Aorta (tissue), 5 donors: ENCODE data around the gene PNPO. TPM values are rescaled to one million over a fixed set of nuclear protein-coding genes. Genes with fewer than 3 reads are reported as not detected.

ENCODE experiments used
- ATAC-seq: fragments of 200-7000 bp; cut with Tn5 transposase; one replicate; pipeline ENCODE4 v1.9.1; 2022; ENCODE audit warnings: moderate library complexity; ENCODE audit not compliant: low FRiP score
- DNase-seq, 2 donors: peaks; one replicate each; pipeline ENCODE4 v3.0.0-alpha.2; 2020
- H3K27ac ChIP-seq, 2 donors: one replicate each; pipeline ENCODE4 v1.5.1; 2013; ENCODE audit warnings: low read length in 2 of 2, mild to moderate bottlenecking in 2 of 2, moderate library complexity in 2 of 2, control low read depth in 1 of 2, inconsistent platforms in 1 of 2, low read depth in 1 of 2
- H3K27me3 ChIP-seq, 2 donors: one replicate each; pipeline ENCODE4 v1.6.1; 2013; ENCODE audit warnings: control low read depth in 1 of 2, low read length in 1 of 2, mild to moderate bottlenecking in 1 of 2, moderate library complexity in 1 of 2; ENCODE audit not compliant: insufficient read depth in 2 of 2, control insufficient read depth in 1 of 2
- H3K36me3 ChIP-seq, 2 donors: one replicate each; pipeline ENCODE4 v1.6.1; 2013; ENCODE audit warnings: control low read depth in 1 of 2, low read length in 1 of 2, mild to moderate bottlenecking in 1 of 2; ENCODE audit not compliant: insufficient read depth in 2 of 2, control insufficient read depth in 1 of 2
- H3K4me1 ChIP-seq, 2 donors: one replicate each; pipeline ENCODE4 v1.6.1; 2013; ENCODE audit warnings: low read length in 2 of 2, control low read depth in 1 of 2, mild to moderate bottlenecking in 1 of 2, moderate library complexity in 1 of 2; ENCODE audit not compliant: insufficient read depth in 2 of 2, control insufficient read depth in 1 of 2
- H3K4me3 ChIP-seq, 2 donors: one replicate each; pipeline ENCODE4 v1.5.1; 2013; ENCODE audit warnings: low read length in 2 of 2, control low read depth in 1 of 2, mild to moderate bottlenecking in 1 of 2
- H3K9me3 ChIP-seq: one replicate; pipeline ENCODE4 v1.6.1; 2013; ENCODE audit warnings: mild to moderate bottlenecking, low read length; ENCODE audit not compliant: control insufficient read depth
- WGBS, 2 donors: extraction: QIAGEN DNeasy Blood & Tissue Kit; methylation state at CpG; one replicate each; pipeline ENCODE4 v1.1.7; 2013; 5-methylcytosine and 5-hydroxymethylcytosine counted together
- intact Hi-C, 2 donors: fragments of 100-400 bp; cut with DNase I; formaldehyde crosslinking; loops; one replicate each; pipeline versions ENCODE4 v1.14.2 to v1.15.0; 2022
- polyA plus RNA-seq, 2 donors: library from polyadenylated mRNA; stranded (reverse); fragments of 200-250 nt; gene quantifications; one replicate each; pipeline ENCODE4 v1.2.3, GENCODE V29; 2013
- total RNA-seq, 2 donors: library from RNA; stranded (reverse); fragmentation: NEBNext Ultra II Directional; extraction: Animal tissue kit (Norgen Biotek cat#: 25700); gene quantifications; one replicate each; pipeline ENCODE4 v1.2.1, GENCODE V29; 2021
- donor health status: healthy with polysubstance abuse.
- donor health status: Bipolar disorder and iron deficiency.
- donor health status: DM: no; HTN: no; CAD: no.
- donor health status: DM: no; HTN: no; CAD: no.
- donor health status: DM: yes; HTN: yes; CAD: no.

The PNPO gene
- total and polyA plus RNA-seq, 4 donors, result 4.9 to 19.5 (median 10.6) TPM

DNA sequence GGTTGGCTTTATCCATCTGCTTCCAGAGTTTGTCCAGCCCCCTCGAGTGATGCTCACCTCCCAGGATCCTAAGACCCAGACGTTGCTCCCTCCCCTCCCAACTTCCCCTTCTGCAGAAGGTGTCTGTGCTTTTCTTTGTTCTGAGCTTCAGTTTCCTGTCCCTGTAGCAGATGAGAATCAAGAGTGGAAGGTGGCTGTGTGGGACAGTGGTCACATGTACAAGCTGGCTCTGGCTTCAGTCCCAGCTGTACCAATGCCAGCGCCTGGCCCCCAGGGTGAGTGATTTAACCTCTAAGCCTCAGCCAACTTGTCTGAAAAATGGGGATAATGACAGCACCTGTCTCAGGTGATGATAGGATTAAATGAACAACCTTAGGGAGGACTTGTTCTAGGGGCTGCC is 8.6 kb downstream of the PNPO start:
- 50 to 61% methylated on average over 3 of the region's 3 CpGs for whole genome bisulfite sequencing, 2 donors
- intact Hi-C loops, result no loop called here

GRCh38 chr17:47950448-47950847 is 9.1 kb downstream of the PNPO start:
- 88 to 90% methylated on average over 4 of the region's 4 CpGs for WGBS, 2 donors
- H3K9me3 ChIP-seq, result no peaks in the 10 kb centered on the region

More for the DNA sequence above, 8.6 kb downstream of the PNPO start:
- Histone ChIP-seq H3K4me3 (no peak overlapping the region), H3K4me1 (no peaks in the 10 kb centered on the region), H3K36me3 (peaks cover 0 to 2% of the 10 kb centered on the region in 2 donors), H3K27me3 (no peaks in the 10 kb centered on the region), H3K9me3 (no peaks in the 10 kb centered on the region), H3K27ac (no peak overlapping the region)
- no peak for ATAC-seq
- DNase-seq, result no peak

DNA sequence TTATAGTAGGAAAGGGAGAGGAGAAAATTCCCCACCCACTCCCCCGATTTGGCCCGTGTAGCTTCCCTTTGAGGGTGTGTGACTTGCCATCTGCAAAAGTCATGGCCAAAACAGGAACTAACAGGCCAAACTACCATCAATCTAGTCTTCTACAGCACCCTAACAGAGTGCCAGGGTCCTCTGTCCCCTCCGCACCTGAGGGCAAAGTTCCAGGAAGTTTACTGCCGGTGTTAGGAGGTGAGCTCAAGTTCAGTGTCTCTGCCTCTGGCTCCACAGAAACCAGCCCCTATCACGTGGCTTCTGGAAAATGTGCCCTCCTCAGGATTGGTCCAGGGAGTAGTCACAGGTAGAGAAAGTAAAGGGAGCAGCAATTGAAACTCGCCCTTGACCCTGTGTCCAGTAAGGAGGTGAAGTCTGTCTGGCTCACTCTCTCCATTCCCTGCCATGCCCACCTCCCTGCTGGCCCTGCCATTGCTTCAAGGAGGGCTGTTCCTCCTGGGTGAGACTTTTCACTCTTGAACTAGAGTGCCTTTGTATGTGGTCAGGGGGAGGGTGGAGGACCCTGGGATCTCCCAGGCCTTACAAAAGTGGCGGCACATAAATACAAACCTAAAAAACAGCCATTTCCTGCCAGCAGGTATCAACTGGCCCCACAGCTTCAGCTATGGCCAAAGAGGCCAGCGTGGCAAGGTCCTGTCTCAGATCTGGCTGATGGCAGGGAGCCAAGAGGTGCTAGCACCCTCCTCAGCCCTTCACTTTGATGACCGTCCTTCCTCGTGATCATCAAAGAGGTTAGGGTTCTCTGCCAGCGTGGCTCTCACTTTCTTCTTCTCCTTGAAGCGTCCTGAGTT is 11.0 kb downstream of the PNPO start:
- Histone ChIP-seq H3K9me3 (no peaks in the 10 kb centered on the region), H3K4me3 (no peak overlapping the region), H3K4me1 (no peaks in the 10 kb centered on the region), H3K27ac (no peak overlapping the region), H3K27me3 (no peaks in the 10 kb centered on the region), H3K36me3 (peaks cover 0 to 2% of the 10 kb centered on the region in 2 donors)
- WGBS, 2 donors, result 84 to 86% methylated on average over 12 of the region's 12 CpGs
- ATAC-seq, result no peak
- intact Hi-C loops, result no loop called here
- DNase-seq, result no peak

More at GRCh38 chr17:47950448-47950847, 9.1 kb downstream of the PNPO start:
- no peak for DNase-seq
- intact Hi-C loops, result no loop called here
- Histone ChIP-seq H3K4me1 (no peaks in the 10 kb centered on the region), H3K36me3 (peaks cover 0 to 2% of the 10 kb centered on the region in 2 donors), H3K27me3 (no peaks in the 10 kb centered on the region), H3K27ac (no peak overlapping the region), H3K4me3 (no peak overlapping the region)
- ATAC-seq, result no peak

DNA sequence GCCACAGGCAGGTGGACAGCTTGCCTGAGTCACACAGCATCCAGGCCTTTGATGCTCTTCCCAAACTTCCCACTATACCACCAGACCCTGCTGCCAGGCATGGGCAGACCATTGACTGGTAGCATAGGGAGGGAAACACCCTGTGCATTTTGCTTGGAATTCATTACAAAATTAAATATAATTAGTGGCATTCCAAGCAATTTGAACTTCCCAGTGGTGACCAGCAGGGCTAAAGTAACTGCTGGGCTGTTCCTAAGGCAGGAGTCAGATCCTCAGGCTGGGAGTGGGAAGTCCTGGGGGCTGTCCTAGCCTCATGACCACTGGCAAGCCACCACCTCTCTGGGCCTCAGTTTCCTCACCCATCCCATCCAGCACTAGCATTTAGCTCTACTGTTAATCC is 12.5 kb downstream of the PNPO start:
- peaks cover 0 to 2% of the 10 kb centered on the region in 2 donors for H3K36me3 ChIP-seq
- DNase-seq (no peak), ATAC-seq (no peak)
- H3K4me1 ChIP-seq, result no peaks in the 10 kb centered on the region
- no peak overlapping the region for H3K4me3 ChIP-seq
- H3K27ac ChIP-seq, result no peak overlapping the region
- intact Hi-C loops, result no loop called here
- no peaks in the 10 kb centered on the region for H3K27me3 ChIP-seq
- H3K9me3 ChIP-seq, result no peaks in the 10 kb centered on the region

GRCh38 chr17:47955497-47956461 is 14.4 kb downstream of the PNPO start:
- intact Hi-C loops, result no loop called here
- no peak overlapping the region for H3K27ac ChIP-seq
- 78 to 83% methylated on average over 7 of the region's 7 CpGs for WGBS, 2 donors

DNA sequence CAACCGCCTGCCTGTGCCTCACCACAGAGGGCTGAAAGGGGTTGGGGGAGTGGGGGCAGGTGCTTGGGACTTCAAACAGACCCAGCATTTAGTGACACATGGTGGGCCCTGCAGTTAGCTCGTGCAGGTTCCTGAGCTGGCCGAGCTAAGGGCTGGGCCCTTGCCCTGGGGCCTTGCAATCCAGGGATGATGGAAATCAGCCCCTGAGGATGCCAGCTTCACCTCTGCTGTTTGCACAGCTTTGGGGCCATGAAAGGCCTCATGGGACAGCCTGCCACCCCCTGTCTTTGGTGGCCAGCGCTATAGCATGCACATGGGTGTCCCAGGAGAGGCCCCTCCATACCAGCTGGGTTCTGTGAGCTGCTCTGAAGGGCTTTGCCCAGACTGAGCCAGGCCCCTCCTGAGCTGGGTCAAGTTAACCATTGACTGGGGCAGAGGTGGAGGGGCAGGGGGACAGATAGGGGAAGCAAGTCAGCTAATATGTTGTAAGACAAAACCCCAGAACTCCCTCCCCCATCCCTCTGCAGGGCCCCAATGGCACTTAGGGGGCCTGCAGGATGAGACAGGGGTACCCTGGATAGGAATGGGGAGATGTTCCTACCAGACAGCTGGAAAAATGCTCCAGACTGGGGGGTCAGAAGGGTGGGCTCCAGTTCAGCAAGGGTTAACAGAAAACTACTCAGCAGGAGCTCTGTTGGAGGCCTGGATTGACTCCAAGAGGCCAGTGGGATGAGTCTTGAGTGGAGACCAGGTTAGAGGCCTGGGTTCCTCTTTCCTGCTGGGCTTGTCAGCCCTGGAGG is 15.6 kb downstream of the PNPO start:
- H3K4me3 ChIP-seq, result no peak overlapping the region
- no peaks in the 10 kb centered on the region for H3K27me3 ChIP-seq
- ATAC-seq, result no peak
- no peaks in the 10 kb centered on the region for H3K4me1 ChIP-seq
- 65 to 74% methylated on average over 4 of the region's 4 CpGs for WGBS, 2 donors
- H3K27ac ChIP-seq, result no peak overlapping the region
- no peak for DNase-seq
- no peaks in the 10 kb centered on the region for H3K9me3 ChIP-seq
- intact Hi-C loops, result no loop called here
- peaks cover 0 to 2% of the 10 kb centered on the region in 2 donors for H3K36me3 ChIP-seq

More at GRCh38 chr17:47955497-47956461, 14.4 kb downstream of the PNPO start:
- H3K4me3 ChIP-seq, result no peak overlapping the region
- no peaks in the 10 kb centered on the region for H3K4me1 ChIP-seq
- no peaks in the 10 kb centered on the region for H3K9me3 ChIP-seq
- H3K27me3 ChIP-seq, result no peaks in the 10 kb centered on the region
- DNase-seq, result no peak
- H3K36me3 ChIP-seq, result peaks cover 0 to 2% of the 10 kb centered on the region in 2 donors
- no peak for ATAC-seq

GRCh38 chr17:47957591-47958490 is 16.5 kb downstream of the PNPO start, which contains the start of gene PRR15L:
Gene PRR15L, minus strand, starts transcription at chr17:47957883. Its CDS starts 4,649 bp downstream, at chr17:47953234.
- intact Hi-C loops, result no loop called here
- Histone ChIP-seq H3K4me1 (no peaks in the 10 kb centered on the region), H3K4me3 (no peak within 1 kb of the TSS), H3K27me3 (no peaks in the 10 kb centered on the region), H3K27ac (no peak within 1 kb of the TSS), H3K36me3 (peaks cover 0 to 2% of the 10 kb centered on the region in 2 donors), H3K9me3 (no peaks in the 10 kb centered on the region)
- WGBS, 2 donors, result 48 to 55% methylated on average over 16 of the region's 16 CpGs
- ATAC-seq, result no peak
- no peak for DNase-seq
